K562 (cell line): ENCODE measurements around the gene ZKSCAN1. TPM values are rescaled to one million over a fixed set of nuclear protein-coding genes. Genes with fewer than 3 reads are reported as not detected.

Experiments
- CCAR2 ChIP-seq: fragments of 200-400 bp; formaldehyde crosslinking; IDR thresholded peaks from 2 replicates; pipeline ENCODE4 v1.6.1; 2017; ENCODE audit warnings: mild to moderate bottlenecking, low read depth, low read length
- CREB3L1 ChIP-seq: fragments of 450-650 bp; IDR thresholded peaks from 2 replicates; pipeline ENCODE4 v1.6.1; 2014; ENCODE audit warnings: low read depth, mild to moderate bottlenecking, moderate library complexity, borderline replicate concordance
- DMBX1 ChIP-seq: fragments of 250-450 bp; sonication (Bioruptor Pico); IDR thresholded peaks from 2 replicates; pipeline ENCODE4 v1.8.0; 2022; ENCODE audit warnings: inconsistent platforms, mild to moderate bottlenecking, moderate library complexity, borderline replicate concordance
- E2F3 ChIP-seq: fragments of 250-450 bp; sonication (Bioruptor Pico); IDR thresholded peaks from 2 replicates; pipeline ENCODE4 v1.4.0; 2020; ENCODE audit warnings: mild to moderate bottlenecking
- EHMT2 ChIP-seq: fragments of 450-650 bp; IDR thresholded peaks from 2 replicates; pipeline ENCODE4 v1.6.1; 2018; ENCODE audit warnings: antibody characterized with exemption
- ESRRA ChIP-seq: fragments of 450-650 bp; IDR thresholded peaks from 2 replicates; pipeline ENCODE4 v1.6.1; 2014; ENCODE audit warnings: low read depth, mild to moderate bottlenecking, moderate library complexity, borderline replicate concordance
- GTF2A2 ChIP-seq: IDR thresholded peaks from 2 replicates; pipeline ENCODE4 v1.6.1; 2016; ENCODE audit warnings: mild to moderate bottlenecking, missing genetic modification characterization, missing compliant biosample characterization
- GTF2E2 ChIP-seq: fragments of 200-800 bp; sonication (Bioruptor generic); IDR thresholded peaks from 2 replicates; pipeline ENCODE4 v1.6.1; 2016; ENCODE audit warnings: missing genetic modification characterization, missing compliant biosample characterization
- HEY1 ChIP-seq: fragments of 250-450 bp; sonication (Bioruptor Pico); IDR thresholded peaks from 2 replicates; pipeline ENCODE4 v1.5.0; 2020; ENCODE audit warnings: mild to moderate bottlenecking, moderate library complexity, borderline replicate concordance
- IFI16 ChIP-seq: fragments of 250-450 bp; sonication (Bioruptor Pico); IDR thresholded peaks from 2 replicates; pipeline ENCODE4 v2.1.2; 2022; ENCODE audit warnings: mild to moderate bottlenecking, inconsistent platforms
- IRF2 ChIP-seq: sonication (generic); formaldehyde crosslinking; IDR thresholded peaks from 2 replicates; pipeline ENCODE4 v1.8.1; 2022; ENCODE audit warnings: mild to moderate bottlenecking, missing genetic modification reagents
- LARP7 ChIP-seq: fragments of 450-650 bp; IDR thresholded peaks from 2 replicates; pipeline ENCODE4 v1.6.1; 2016
- MECOM ChIP-seq: fragments of 250-450 bp; sonication (Bioruptor Pico); IDR thresholded peaks from 2 replicates; pipeline ENCODE4 v1.8.0; 2022; ENCODE audit warnings: inconsistent platforms
- PTBP1 ChIP-seq: fragments of 200-400 bp; formaldehyde crosslinking; IDR thresholded peaks from 2 replicates; pipeline ENCODE4 v1.6.1; 2017; ENCODE audit warnings: low read depth, low read length
- RAD51 ChIP-seq: fragments of 450-650 bp; IDR thresholded peaks from 2 replicates; pipeline ENCODE4 v1.7.1; 2016; ENCODE audit warnings: low read depth, mild to moderate bottlenecking, borderline replicate concordance
- SIRT6 ChIP-seq: IDR thresholded peaks from one replicate; pipeline ENCODE4 v1.6.1; 2012; ENCODE audit warnings: low read depth, mild to moderate bottlenecking, control low read depth, inconsistent platforms, low read length, moderate library complexity
- SREBF2 ChIP-seq: sonication (generic); formaldehyde crosslinking; IDR thresholded peaks from 2 replicates; pipeline ENCODE4 v1.4.0; 2020; ENCODE audit warnings: mild to moderate bottlenecking, missing genetic modification reagents
- TFAM ChIP-seq: fragments of 250-450 bp; sonication (Bioruptor Pico); conservative IDR thresholded peaks from 2 replicates; pipeline ENCODE4 v1.5.0; 2021; ENCODE audit warnings: mild to moderate bottlenecking, moderate library complexity
- TFE3 ChIP-seq: fragments of 450-650 bp; formaldehyde crosslinking; IDR thresholded peaks from 2 replicates; pipeline ENCODE4 v1.4.0; 2020; ENCODE audit warnings: mild to moderate bottlenecking, mixed read lengths
- XRCC5 ChIP-seq: fragments of 200-400 bp; formaldehyde crosslinking; IDR thresholded peaks from 2 replicates; pipeline ENCODE4 v1.6.1; 2017; ENCODE audit warnings: low read depth, mild to moderate bottlenecking, low read length
- ZNF398 ChIP-seq: fragments of 250-450 bp; sonication (Bioruptor Pico); IDR thresholded peaks from 2 replicates; pipeline ENCODE4 v1.8.0; 2021; ENCODE audit warnings: moderate library complexity, mild to moderate bottlenecking, inconsistent platforms
- polyA plus RNA-seq, 8 experiments: library from polyadenylated mRNA; depleted of rRNA in 4 of 8; stranded (reverse) in 5 of 8; unstranded in 3 of 8; fragments of >200 nt; fragmentation: Nextera tagmentation in 2 of 8; fragmentation: Illumina TruSeq in 1 of 8; extraction: Ambion mirVana in 2 of 8; extraction: Trizol in 1 of 8; gene quantifications; 2 replicates each; pipeline versions ENCODE4 v1.2.1 to v1.2.3, GENCODE V29; 2011 to 2014; ENCODE audit warnings: inconsistent platforms in 1 of 8, missing spikeins in 1 of 8
- total RNA-seq, 7 experiments: library from RNA; depleted of rRNA in 6 of 7; stranded (reverse); fragments of >200 nt in 6 of 7; fragmentation: Illumina TruSeq in 2 of 7; extraction: Trizol in 2 of 7; gene quantifications; 2 replicates each; pipeline versions ENCODE4 v1.2.1 to v1.2.3, GENCODE V29; 2011 to 2021; ENCODE audit warnings: low replicate concordance in 1 of 7
- TF ChIP-seq, protein P1 (sequence below): sonication (generic); formaldehyde crosslinking; IDR thresholded peaks from 2 replicates; pipeline ENCODE4 v1.8.0; 2022; ENCODE audit warnings: missing genetic modification reagents, mild to moderate bottlenecking, moderate library complexity, borderline replicate concordance

ZKSCAN1 gene
- total and polyA plus RNA-seq, 9 of the 15 experiments (the other 6 are each of a cell fraction or from before 2014, with no cell fraction given) = 5.3 to 43.0 (median 23.2) TPM

DNA sequence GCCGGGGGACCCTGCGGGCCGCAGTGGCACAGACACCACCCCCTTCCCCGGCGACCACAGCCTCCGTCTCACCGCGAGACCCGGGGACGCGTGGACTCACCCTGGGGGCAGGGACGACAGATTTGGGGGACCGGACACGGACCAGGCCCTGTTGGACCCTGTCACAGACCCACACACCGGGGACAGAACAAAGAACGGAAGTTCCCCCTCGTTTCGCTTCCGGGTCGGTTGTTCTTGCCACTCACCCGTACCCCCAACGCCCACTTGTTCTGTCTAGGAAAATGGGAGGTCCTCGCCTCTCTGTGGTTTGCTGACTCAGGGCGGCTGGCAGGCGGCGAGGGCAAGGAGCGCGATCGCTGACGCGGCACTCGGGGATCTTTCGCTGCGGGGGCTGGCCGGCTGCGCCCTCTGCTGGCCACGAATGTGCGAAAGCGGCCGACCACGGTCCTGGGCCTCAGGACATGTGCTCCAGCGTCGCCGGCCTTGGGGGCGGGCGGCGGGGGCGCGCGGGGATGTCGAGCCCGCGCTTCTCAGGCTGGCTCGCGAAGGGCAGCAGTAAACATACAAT, 66.2 kb downstream of the ZKSCAN1 start, which contains the start of gene ZNF3 (continued):
- no peak for TF ChIP-seq HEY1
- peak; percentile 91; the same call in 1 of the 2 replicates for TF ChIP-seq ESRRA
- peak; percentile 100 for TF ChIP-seq XRCC5
- peak; percentile 99 for TF ChIP-seq CREB3L1
- no peak for TF ChIP-seq IFI16 (CRISPR knock-in tag)
- TF ChIP-seq SIRT6 = no peak
- no peak for TF ChIP-seq MECOM (CRISPR knock-in tag)
- TF ChIP-seq TFE3 (CRISPR knock-in tag) = no peak; the same call in 1 of the 2 replicates
- TF ChIP-seq RAD51 = peak; percentile 31; the same call in 1 of the 2 replicates
- no peak for TF ChIP-seq GTF2E2 (tag)
- TF ChIP-seq E2F3 (CRISPR knock-in tag) = no peak
- 0 out of 2 replicates have a peak, but pooled peaks have one; percentile 39 for TF ChIP-seq LARP7
- TF ChIP-seq GTF2A2 (tag) = no peak
- TF ChIP-seq IRF2 = no peak
- TF ChIP-seq, protein P1, sequence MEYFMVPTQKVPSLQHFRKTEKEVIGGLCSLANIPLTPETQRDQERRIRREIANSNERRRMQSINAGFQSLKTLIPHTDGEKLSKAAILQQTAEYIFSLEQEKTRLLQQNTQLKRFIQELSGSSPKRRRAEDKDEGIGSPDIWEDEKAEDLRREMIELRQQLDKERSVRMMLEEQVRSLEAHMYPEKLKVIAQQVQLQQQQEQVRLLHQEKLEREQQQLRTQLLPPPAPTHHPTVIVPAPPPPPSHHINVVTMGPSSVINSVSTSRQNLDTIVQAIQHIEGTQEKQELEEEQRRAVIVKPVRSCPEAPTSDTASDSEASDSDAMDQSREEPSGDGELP (CRISPR knock-in tag) = peak; percentile 95
- TF ChIP-seq ZNF398 (CRISPR knock-in tag) = no peak
- TF ChIP-seq CCAR2 = no peak
- TF ChIP-seq DMBX1 (CRISPR knock-in tag) = no peak
- TF ChIP-seq SREBF2 (CRISPR knock-in tag) = 0 out of 2 replicates have a peak, but pooled peaks have one; percentile 30
- TF ChIP-seq TFAM = no peak
- TF ChIP-seq PTBP1 = no peak; the same call in 1 of the 2 replicates
- TF ChIP-seq EHMT2 = no peak
